Sigmoid colon (tissue), 4 donors: ENCODE data around the gene OLFM3.

Experiments used
- EP300 ChIP-seq, 4 donors: sonication (generic); formaldehyde crosslinking; IDR thresholded peaks; one replicate each; pipeline ENCODE4 v1.6.1; 2017; ENCODE audit warnings: antibody characterized with exemption in 4 of 4
- POLR2A ChIP-seq, 2 donors: fragments of 450-650 bp; IDR thresholded peaks; one replicate each; pipeline ENCODE4 v1.6.1; 2016; ENCODE audit warnings: antibody characterized with exemption in 2 of 2, mild to moderate bottlenecking in 2 of 2, moderate library complexity in 2 of 2
- TF ChIP-seq, protein P1 (sequence below), 4 experiments: fragments of 450-650 bp in 3 of 4; fragments of 200-600 bp in 1 of 4; IDR thresholded peaks; one replicate each; pipeline ENCODE4 v1.5.1; 2016 to 2019; ENCODE audit warnings: antibody characterized with exemption in 4 of 4, mild to moderate bottlenecking in 3 of 4, moderate library complexity in 2 of 4

DNA sequence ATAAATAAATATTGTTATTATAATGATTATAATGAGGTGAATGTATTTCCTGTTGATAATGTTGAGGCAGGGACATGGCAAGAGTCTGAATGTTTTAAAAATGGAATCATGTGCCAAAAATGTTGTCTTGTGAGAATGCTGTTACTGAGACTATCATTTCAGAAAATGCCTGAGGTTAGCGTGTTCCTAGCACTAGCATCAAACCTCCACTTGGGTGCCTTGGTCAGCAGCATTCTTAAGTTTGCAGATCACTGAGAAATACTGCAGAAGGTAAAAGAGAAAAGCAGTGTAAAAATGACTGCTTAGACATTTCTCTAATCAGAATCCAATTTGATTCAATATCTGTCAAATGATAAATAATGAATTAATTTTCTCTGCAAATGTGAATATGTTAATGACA is 50.8 kb downstream of the OLFM3 start:
- TF ChIP-seq, protein P1, sequence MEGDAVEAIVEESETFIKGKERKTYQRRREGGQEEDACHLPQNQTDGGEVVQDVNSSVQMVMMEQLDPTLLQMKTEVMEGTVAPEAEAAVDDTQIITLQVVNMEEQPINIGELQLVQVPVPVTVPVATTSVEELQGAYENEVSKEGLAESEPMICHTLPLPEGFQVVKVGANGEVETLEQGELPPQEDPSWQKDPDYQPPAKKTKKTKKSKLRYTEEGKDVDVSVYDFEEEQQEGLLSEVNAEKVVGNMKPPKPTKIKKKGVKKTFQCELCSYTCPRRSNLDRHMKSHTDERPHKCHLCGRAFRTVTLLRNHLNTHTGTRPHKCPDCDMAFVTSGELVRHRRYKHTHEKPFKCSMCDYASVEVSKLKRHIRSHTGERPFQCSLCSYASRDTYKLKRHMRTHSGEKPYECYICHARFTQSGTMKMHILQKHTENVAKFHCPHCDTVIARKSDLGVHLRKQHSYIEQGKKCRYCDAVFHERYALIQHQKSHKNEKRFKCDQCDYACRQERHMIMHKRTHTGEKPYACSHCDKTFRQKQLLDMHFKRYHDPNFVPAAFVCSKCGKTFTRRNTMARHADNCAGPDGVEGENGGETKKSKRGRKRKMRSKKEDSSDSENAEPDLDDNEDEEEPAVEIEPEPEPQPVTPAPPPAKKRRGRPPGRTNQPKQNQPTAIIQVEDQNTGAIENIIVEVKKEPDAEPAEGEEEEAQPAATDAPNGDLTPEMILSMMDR (IDR thresholded peaks at IDR 0.05) = no peak
- TF ChIP-seq EP300 (IDR thresholded peaks at IDR 0.05) = no peak
- TF ChIP-seq POLR2A (IDR thresholded peaks at IDR 0.05) = no peak
